A172 (cell line): ENCODE results near the gene RENBP. TPM values are rescaled to one million over a fixed set of nuclear protein-coding genes. Genes with fewer than 3 reads are reported as not detected.

Experiments
- DNase-seq: peaks from one replicate; pipeline ENCODE4 v3.0.0-alpha.2; 2015; ENCODE audit warnings: low spot score
- total RNA-seq: library from RNA; depleted of rRNA; stranded (reverse); fragments of >200 nt; shearing (Covaris generic); gene quantifications from 2 replicates; pipeline ENCODE4 v1.2.3, GENCODE V29; 2014

Gene RENBP
- total RNA-seq, 1 experiment from 2014 or later = 0.62 TPM

GRCh38 chrX:153953892-153954557 lies 9.6 kb upstream of the RENBP start:
- no peak for DNase-seq

DNA sequence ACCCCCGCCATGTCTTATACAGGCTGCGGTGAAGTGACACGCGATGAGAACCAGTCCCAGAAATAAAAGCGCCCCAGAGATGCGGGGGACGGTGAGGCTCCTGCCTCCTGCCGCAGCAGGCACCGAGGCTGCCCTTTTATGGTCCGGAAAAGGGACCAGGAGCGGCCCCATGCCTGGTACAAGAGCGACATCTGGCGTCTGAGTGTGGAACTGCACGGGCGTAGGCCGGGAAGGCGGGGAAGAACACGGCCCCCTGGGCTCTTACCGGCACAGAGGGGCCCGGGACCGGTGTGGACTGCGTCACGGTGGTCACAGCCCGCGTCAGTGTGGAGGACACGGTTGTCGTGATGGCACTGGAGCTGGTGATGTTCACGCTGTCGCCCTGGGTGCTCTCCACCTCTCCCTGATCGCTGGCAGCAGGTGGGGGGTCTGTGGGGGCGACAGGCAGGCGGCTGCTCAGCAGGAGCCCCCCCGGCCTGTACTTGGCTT lies 8.9 kb upstream of the RENBP start:
- peak; percentile 55 for DNase-seq

GRCh38 chrX:153952373-153953026 lies 8.1 kb upstream of the RENBP start:
- no peak for DNase-seq

DNA sequence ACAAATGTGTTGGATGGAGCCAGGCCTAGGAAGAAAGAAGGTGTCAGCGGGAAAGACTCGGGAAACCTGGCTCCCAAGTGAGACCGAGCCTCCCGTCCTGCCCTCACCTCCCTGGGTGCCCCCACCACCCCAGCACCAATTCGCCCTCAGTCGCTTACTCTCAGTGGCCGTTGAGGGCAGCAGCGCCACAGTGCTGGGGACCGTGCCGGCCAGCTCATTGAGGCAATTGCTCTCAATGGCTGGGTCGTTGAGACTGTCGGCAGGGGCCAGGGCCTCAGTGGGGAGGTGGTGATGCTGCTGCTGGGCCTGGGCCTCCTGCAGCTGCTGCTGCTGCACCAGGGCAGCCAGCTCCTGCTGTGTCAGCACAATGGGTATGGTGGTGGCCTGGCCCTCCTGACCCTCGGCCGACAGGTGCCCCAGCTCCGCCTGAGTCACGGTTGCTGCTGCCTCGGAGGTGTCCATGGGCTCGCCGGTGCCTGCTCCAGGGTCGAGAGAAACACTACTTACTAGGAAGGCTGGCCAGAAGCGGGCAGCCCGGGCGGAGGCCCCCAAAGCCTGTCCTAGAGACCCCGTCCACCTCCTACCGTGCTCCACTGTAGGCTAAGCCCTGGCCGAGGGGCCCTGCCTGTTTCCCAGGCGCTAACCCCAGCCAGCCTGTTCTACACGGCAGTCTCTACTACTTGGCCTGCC lies 7.4 kb upstream of the RENBP start:
- DNase-seq = no peak

- no peak for DNase-seq
Observed at GRCh38 chrX:153950127-153950526, 5.7 kb upstream of the RENBP start.

- DNase-seq = no peak
Observed at GRCh38 chrX:153948847-153949805, 4.7 kb upstream of the RENBP start.

DNA sequence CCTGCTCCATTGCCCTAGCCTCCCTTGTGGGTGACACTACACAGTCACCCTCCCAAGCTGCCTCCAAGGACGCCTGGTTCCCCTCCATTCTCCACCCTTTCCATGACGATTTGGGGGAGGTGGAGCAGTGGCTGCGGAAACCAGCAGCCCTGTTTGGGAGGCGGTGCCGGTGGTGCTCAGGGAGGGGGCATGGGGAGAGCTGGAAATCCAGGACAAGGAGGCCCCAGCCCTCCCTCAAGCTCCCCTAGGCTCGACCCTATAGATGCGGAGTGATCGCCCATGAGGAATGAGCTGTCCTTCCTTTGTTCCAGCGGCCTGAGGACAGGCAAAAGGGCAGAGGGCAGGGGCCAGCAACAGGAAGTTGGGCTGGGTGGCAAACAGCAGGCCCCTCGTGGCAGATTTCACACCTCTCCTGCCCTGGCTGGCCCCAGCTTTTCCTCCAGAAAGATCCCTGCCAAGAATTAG lies 3.6 kb upstream of the RENBP start:
- DNase-seq = no peak

- peak; percentile 86 for DNase-seq
Observed at GRCh38 chrX:153947009-153947769, 2.7 kb upstream of the RENBP start.

- DNase-seq = no peak
Observed at GRCh38 chrX:153945956-153946943, 1.8 kb upstream of the RENBP start.

DNA sequence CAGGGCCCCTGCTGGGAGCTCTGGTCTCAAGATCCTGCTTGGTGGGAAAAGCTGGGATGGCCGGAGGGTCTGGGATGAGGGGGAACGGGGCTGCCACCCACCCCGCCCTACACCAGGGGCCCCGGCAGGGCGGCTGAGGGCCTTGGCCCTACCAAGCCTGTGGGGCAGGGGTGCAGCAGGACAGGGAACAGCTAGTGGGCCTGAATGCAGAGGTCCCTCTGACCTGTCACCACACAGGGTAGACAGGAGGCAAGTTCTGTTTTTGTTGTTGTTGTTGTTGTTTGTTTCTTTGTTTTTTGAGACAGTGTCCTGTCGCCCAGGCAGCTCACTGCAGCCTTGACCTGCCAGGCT lies 332 bp upstream of the RENBP start:
- DNase-seq = no peak

GRCh38 chrX:153941336-153942252 lies 2.8 kb downstream of the RENBP start:
- no peak for DNase-seq

- no peak for DNase-seq
Observed at GRCh38 chrX:153939573-153939972, 4.9 kb downstream of the RENBP start.

GRCh38 chrX:153938226-153938786 lies 6.1 kb downstream of the RENBP start:
- DNase-seq = no peak

GRCh38 chrX:153937056-153937455 lies 7.4 kb downstream of the RENBP start:
- DNase-seq = no peak

GRCh38 chrX:153935326-153935851 lies 9.1 kb downstream of the RENBP start:
- no peak for DNase-seq

GRCh38 chrX:153934762-153935325 lies 9.6 kb downstream of the RENBP start, which contains the start of gene NAA10:
TSS of gene NAA10 (minus strand) at chrX:153935037. CDS start at chrX:153934904, 133 bp downstream.
- DNase-seq = peak; percentile 55

DNA sequence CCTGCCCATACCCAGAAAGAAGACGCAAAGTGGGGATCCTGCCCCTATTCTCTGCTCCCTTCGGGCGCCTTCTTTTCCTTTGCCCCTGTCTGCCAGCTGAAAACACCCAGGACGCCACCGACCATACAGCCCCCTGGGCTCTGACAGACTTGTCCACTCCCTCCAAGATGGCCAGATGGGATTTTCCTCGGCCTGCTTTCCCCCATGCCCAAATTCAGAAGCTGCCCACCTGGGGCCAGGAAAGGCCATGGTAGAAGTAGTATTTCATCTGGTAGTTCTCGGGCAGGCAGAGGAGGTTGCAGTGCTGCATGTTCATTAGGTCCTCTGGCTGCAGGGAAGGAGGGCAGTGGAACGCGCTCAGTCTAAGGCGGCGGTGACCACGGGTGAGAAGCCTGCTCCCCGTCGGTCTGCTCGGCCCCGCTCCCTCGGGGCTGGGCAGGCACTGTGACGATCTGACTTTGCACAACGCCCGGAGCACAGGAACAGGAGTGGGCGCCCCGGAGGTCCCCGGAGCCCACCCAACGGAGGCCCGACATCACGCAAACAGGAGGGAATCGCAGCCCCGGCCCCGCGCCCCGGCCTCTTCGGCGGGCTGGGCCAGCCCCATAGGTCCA lies 10.2 kb downstream of the RENBP start:
- DNase-seq = no peak
